ENCODE results near the gene TNPO2.

TNPO2 gene

GRCh38 chr19:12756150-12756883 is 32.6 kb upstream of the TNPO2 start:
- TF ChIP-seq POLR2AphosphoS5 (IDR thresholded peaks at IDR 0.05; ENCODE audit: low read depth) (no peak), SPI1 (IDR thresholded peaks at IDR 0.05; ENCODE audit: borderline replicate concordance, low read depth) (no peak), GABPA (IDR thresholded peaks at IDR 0.05; ENCODE audit: low read depth) (no peak)
- TF ChIP-seq, protein P1, sequence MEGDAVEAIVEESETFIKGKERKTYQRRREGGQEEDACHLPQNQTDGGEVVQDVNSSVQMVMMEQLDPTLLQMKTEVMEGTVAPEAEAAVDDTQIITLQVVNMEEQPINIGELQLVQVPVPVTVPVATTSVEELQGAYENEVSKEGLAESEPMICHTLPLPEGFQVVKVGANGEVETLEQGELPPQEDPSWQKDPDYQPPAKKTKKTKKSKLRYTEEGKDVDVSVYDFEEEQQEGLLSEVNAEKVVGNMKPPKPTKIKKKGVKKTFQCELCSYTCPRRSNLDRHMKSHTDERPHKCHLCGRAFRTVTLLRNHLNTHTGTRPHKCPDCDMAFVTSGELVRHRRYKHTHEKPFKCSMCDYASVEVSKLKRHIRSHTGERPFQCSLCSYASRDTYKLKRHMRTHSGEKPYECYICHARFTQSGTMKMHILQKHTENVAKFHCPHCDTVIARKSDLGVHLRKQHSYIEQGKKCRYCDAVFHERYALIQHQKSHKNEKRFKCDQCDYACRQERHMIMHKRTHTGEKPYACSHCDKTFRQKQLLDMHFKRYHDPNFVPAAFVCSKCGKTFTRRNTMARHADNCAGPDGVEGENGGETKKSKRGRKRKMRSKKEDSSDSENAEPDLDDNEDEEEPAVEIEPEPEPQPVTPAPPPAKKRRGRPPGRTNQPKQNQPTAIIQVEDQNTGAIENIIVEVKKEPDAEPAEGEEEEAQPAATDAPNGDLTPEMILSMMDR (IDR thresholded peaks at IDR 0.05; ENCODE audit: insufficient read depth, low read length), result no peak
- TF ChIP-seq, protein P2, sequence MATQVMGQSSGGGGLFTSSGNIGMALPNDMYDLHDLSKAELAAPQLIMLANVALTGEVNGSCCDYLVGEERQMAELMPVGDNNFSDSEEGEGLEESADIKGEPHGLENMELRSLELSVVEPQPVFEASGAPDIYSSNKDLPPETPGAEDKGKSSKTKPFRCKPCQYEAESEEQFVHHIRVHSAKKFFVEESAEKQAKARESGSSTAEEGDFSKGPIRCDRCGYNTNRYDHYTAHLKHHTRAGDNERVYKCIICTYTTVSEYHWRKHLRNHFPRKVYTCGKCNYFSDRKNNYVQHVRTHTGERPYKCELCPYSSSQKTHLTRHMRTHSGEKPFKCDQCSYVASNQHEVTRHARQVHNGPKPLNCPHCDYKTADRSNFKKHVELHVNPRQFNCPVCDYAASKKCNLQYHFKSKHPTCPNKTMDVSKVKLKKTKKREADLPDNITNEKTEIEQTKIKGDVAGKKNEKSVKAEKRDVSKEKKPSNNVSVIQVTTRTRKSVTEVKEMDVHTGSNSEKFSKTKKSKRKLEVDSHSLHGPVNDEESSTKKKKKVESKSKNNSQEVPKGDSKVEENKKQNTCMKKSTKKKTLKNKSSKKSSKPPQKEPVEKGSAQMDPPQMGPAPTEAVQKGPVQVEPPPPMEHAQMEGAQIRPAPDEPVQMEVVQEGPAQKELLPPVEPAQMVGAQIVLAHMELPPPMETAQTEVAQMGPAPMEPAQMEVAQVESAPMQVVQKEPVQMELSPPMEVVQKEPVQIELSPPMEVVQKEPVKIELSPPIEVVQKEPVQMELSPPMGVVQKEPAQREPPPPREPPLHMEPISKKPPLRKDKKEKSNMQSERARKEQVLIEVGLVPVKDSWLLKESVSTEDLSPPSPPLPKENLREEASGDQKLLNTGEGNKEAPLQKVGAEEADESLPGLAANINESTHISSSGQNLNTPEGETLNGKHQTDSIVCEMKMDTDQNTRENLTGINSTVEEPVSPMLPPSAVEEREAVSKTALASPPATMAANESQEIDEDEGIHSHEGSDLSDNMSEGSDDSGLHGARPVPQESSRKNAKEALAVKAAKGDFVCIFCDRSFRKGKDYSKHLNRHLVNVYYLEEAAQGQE (IDR thresholded peaks at IDR 0.05; ENCODE audit: insufficient replicate concordance, low read depth), result no peak
- no peak overlapping the region for H3K27ac ChIP-seq (replicated peaks)

DNA sequence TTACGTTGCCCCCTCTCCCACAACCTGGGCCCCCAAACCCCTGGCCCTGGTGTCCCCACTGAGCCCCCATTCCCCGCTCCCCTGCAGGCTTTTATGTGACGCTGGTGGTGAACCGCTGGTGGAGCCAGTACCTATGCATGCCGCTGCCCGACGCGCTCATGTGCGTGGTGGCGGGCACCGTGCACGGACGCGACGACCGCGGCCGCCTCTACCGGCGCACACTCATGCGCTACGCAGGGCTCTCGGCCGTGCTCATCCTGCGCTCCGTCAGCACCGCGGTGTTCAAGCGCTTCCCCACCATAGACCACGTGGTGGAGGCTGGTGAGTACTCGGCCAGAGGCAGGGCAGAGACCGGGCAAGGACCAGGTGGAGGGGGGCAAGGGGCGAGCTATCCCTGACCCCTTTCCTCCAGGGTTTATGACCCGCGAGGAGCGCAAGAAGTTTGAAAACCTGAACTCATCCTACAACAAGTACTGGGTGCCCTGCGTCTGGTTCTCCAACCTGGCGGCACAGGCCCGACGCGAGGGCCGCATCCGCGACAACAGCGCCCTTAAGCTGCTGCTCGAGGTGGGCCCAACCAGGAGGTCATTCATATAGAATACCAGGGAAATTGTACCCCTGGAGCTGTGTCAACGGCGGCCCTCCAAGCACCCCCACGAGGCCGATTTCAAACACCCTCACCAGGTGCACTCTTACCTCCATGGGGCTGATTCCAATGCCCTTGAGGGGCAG is 30.9 kb upstream of the TNPO2 start:
- no peak for DNase-seq (ENCODE audit: low read depth in 1 of 2, low spot score in 1 of 2)
- Histone ChIP-seq H3K27me3 (ENCODE audit: insufficient read depth, poor library complexity, severe bottlenecking) (peaks cover 16% of the 10 kb centered on the region), H3K4me3 (replicated peaks; ENCODE audit: insufficient read depth, low read length) (no peak overlapping the region), H3K27ac (replicated peaks) (no peak overlapping the region)
- TF ChIP-seq, protein P2 (IDR thresholded peaks at IDR 0.05; ENCODE audit: insufficient replicate concordance, low read depth), result no peak
- TF ChIP-seq GABPA (IDR thresholded peaks at IDR 0.05; ENCODE audit: low read depth), result no peak

More at GRCh38 chr19:12756150-12756883, 32.6 kb upstream of the TNPO2 start:
- DNase-seq (ENCODE audit: low read depth in 1 of 2, low spot score in 1 of 2), result no peak
- peaks cover 11% of the 10 kb centered on the region for H3K27me3 ChIP-seq (ENCODE audit: insufficient read depth, poor library complexity, severe bottlenecking)
- no peak overlapping the region for H3K4me3 ChIP-seq (replicated peaks; ENCODE audit: insufficient read depth, low read length)

DNA sequence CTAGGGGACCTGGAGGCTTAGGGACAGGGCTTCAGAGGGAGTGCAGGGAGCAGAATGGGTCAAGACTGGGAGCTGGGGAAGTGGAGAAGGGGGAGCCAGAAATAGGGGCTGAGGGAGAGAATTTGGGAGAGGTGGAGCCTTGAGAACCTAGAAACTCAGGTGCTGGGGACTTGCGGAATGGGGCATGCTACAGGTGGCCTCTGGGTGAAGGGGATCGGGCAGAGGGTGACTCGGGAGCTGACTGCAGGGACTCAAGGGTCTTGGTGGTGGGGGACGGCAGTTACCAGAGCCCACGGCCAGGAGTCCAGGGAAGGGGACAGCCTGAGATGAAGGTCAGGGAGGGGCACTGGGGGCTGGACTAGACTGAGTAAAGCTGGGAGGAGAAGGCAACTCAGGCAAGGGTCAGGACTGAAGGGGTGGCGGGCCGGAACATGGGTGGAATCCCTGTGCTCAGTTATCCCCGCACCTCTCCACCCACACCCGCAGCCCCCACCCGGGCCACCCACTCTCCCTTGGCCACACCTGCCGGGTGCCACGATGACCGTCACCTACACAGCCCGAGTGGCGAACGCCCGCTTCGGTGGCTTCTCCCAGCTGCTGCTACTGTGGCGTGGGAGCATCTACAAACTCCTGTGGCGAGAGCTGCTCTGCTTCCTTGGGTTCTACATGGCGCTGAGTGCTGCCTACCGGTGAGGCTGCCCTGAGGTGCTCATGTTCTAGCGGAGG is 28.5 kb upstream of the TNPO2 start:
- Histone ChIP-seq H3K27me3 (ENCODE audit: insufficient read depth, poor library complexity, severe bottlenecking) (peaks cover 16% of the 10 kb centered on the region), H3K4me3 (replicated peaks; ENCODE audit: insufficient read depth, low read length) (no peak overlapping the region), H3K27ac (replicated peaks) (no peak overlapping the region)
- DNase-seq (ENCODE audit: low read depth in 1 of 2, low spot score in 1 of 2), result no peak
- no peak for TF ChIP-seq GABPA (IDR thresholded peaks at IDR 0.05; ENCODE audit: low read depth)
- no peak for TF ChIP-seq SPI1 (IDR thresholded peaks at IDR 0.05; ENCODE audit: borderline replicate concordance, low read depth)
- TF ChIP-seq POLR2AphosphoS5 (IDR thresholded peaks at IDR 0.05; ENCODE audit: low read depth), result no peak
- TF ChIP-seq, protein P2 (IDR thresholded peaks at IDR 0.05; ENCODE audit: insufficient replicate concordance, low read depth), result no peak
- TF ChIP-seq, protein P1 (IDR thresholded peaks at IDR 0.05; ENCODE audit: insufficient read depth, low read length), result no peak
